HL-60/S4 treated with retinoic acid at 250 ng/mL for 4 days and 3 days (cell line): ENCODE results near the gene PDSS1.
"Not testable (repeated sequence)": the region's sequence is repeated elsewhere in the genome, so short reads cannot be mapped to it uniquely, and the experiment has no call there.

Experiments used
- in situ Hi-C: fragments of 300-500 bp; cut with MboI; formaldehyde crosslinking; loops from 2 replicates; pipeline ENCODE4 v1.7.0; 2022; ENCODE audit warnings: low sequenced_read_pairs

Gene PDSS1, protein sequence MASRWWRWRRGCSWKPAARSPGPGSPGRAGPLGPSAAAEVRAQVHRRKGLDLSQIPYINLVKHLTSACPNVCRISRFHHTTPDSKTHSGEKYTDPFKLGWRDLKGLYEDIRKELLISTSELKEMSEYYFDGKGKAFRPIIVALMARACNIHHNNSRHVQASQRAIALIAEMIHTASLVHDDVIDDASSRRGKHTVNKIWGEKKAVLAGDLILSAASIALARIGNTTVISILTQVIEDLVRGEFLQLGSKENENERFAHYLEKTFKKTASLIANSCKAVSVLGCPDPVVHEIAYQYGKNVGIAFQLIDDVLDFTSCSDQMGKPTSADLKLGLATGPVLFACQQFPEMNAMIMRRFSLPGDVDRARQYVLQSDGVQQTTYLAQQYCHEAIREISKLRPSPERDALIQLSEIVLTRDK

DNA sequence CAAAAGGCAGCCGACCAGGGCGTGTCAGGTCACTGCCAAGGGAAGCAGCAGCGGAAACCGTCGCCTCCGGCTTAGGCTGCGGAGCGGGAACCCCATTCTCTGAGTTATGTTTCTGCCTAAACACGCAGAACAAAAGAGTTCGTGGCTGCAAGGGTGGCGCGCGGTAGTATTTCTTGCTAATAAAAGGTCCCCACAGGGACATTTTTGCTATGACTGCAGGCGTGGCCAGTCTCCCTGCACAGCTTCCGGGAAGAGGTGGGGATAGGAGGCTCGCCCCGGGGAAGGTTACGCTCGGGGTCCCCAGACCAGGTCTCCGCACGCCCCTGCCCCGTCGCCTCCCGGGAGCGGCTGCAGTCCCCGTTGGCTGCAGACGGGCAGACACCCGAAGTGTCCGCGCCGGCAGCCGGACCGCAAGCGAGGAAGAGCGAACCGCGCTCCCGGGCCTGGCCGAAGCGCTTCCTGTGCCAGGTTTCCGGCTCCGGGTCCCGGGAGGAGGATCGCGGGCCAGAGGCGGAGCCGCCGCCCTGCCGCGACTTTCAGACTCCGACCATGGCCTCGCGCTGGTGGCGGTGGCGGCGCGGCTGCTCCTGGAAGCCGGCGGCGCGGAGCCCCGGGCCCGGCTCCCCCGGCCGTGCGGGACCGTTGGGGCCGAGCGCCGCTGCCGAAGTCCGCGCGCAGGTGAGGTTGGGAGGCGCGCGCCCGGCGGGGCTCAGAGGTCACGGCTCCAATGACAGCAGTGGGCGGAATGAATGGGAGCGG lies at the start of gene PDSS1:
Gene PDSS1, plus strand, starts transcription at position 539 of the 759 bp plus-strand sequence. Its CDS starts 11 bp downstream, at position 550.
- in situ Hi-C loops, result no loop called here

DNA sequence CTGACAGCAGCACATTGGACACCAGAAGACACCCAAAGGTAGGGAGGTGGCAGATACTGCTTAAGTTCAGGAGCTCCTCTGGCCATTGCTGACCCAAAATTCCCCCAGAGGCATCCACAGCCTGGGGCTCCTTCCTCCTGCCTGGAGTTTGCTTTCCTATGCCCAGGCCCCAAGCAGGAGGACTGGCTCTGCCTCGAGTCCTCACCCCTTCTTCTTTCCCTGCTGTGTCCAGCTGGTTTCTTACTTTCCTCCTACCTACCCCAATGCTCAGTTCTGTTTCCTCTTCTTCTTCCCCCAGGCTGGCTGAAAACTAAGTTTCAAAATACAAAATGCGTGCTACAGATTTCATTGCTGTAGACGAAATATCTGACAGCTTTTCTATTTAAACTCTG lies 49.3 kb upstream of the PDSS1 start:
- in situ Hi-C loops, result not testable (repeated sequence)

DNA sequence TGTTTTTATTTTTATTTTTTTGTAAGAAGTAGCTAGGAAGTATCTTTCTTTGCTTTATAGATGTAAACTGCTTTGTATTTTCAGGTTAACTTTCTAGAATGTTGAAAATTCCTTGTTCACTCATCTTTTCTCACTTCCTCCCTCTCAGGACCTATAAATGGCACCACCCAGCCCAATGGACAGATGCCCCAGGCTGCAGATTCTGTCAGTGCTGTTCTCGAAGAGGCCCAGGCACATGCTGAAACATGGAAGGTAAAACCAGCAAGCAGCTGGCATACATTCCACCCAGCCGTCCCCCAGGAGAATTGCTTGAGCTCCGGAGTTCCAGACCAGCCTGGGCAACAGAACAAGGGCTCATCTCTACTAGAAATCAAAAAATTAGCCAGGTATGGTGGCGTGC lies 47.1 kb upstream of the PDSS1 start:
- in situ Hi-C loops, result no loop called here

DNA sequence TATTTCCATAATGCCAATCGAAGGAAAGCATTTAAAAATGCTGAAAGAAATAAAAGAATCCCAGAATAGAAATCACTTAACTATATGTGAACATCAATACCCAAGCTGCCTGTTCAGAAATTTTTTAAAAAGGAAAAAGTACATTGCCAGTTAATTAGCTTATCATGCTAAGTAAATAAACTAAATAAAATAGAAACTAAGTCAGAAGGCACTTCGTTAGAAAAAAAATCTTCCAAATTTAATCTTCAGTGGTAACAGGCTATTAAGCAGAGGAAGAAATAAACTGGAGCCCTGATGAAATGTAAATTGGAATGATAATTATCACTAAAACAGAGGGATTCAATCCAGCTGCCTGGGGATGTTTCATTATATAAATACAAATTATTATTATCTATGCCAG lies 46.0 kb upstream of the PDSS1 start:
- in situ Hi-C loops, result not testable (repeated sequence)

DNA sequence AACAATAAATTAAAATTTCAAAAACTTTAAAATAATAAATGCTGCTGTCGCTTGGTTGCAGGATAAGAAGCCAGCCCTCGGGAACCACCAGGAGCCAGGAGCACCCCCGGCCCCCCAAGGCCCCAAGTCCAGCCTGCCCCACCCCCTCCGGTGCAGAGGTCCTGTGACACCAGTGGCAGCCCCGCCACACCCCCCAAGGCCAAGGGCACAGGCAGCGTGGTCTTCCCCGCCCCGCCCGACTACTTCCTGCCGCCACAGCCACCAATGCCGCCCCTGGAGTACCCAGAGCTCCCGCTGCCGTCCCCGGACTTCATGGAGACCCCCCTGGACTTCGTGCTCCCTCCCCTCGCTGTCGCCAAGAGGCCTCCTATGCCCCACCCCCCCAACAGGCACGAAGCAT lies 44.5 kb upstream of the PDSS1 start:
- in situ Hi-C loops, result no loop called here

DNA sequence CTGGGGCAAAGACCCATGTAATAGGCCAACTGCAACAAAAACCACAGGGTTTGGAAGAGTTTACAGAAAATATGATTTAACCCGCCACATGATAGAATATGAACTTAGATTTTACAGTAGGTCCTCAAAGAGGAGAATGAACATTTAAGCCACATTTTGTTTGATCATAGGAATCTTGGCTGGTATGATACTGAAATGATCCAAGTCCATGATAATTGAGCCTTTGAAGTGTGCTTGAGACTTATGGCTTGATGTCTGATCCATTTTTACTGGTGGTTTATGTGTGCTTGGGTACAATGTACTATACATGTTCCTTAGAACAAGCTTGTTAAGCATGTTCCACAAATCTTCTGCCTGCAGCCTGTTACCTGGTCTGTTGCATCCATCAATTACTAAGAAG lies 41.8 kb upstream of the PDSS1 start:
- in situ Hi-C loops, result no loop called here

DNA sequence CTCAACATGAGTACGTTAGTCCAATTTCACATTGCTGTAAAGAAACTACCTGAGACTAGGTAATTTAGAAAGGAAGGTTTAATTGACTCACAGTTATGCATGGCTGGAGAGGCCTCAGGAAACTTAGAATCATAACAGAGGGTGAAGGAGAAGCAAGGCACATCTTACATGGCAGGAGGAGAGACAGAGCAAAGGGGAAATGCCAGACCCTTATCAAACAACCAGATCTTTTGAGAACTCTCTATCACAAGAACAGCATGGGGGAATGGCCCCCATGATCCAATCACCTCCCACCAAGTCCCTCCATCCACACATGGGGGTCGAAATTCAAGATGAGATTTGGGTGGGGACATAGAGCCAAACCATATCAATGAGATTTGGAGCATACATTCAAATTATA lies 34.6 kb upstream of the PDSS1 start:
- in situ Hi-C loops, result no loop called here

DNA sequence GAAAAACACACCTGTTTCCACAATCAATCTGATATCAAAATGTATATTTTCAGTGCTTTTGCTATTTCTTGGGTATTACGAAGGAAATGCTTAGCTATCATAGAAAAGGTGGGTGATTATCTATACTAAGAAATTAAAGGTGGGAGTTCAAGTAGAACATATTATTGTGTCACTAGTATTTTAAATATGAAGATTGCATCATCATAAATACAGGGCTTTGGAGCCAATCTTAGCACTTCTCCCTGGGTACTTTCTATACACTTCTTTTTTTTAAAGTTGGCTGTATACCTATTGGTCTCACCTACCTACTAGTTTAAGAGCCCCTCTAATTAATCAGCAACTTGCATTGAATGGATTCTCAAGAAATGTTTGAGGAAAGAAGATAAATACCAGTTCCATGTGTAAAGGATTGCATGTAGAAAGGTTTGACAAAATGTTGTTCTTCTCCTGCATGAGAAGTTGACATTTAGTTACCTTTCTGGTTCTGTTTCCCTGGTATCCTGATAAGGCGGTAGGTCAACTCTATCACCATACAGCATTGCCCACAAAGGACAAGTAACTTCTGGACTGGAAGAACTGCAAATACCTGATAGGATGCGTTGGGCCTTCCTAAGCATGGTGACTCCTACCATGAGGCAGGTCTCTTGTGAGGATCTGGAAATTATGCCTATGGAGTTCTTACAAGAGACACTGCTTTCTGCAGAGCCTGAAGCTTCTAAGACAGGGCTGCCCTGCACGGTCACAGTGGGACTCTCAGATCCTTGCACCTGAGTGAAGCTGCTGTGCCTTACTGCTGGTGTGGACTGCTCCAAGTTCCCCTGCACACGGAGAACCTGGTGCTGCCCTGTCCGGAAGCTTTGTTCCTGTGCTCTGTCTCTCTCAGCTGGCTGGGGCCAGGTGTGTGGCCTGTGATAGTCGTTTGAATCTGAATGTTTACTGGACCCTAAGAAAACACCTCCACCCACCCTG lies 32.1 kb upstream of the PDSS1 start:
- in situ Hi-C loops, result no loop called here

DNA sequence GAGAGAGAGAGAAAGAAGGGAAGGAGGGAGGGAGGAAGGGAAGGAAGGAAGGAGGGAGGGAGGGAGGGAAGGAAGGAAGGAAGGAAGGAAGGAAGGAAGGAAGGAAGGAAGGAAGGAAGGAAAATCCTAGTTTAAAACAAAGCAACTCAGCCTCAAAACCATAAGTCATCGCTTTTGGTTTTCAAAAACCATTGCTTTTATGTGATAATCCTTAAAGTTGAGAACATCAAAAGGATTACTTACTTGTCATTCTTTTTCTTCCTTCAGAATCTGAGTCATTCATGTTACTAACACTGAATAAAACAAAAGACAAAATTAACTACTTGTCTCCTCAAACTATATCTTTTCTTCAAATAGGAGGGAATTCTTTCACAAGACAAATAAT lies 21.6 kb upstream of the PDSS1 start:
- in situ Hi-C loops, result no loop called here

DNA sequence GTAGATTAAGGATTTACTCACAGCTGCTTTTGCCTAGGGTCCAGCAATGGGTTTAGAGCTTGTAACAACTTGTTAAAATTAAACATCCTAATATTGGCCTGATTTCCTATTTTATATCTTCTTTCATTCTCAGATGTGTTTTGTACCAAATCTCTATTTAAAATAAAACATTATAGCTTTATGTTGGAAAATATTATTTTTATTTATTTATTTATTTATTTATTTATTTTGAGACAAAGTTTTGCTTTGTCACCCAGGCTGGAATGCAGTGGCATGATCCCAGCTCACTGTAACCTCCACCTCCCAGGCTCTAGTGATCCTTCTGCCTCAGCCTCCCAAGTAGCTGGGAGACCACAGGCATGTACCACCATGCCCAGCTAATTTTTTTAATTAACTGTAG lies 17.9 kb upstream of the PDSS1 start:
- in situ Hi-C loops, result no loop called here

DNA sequence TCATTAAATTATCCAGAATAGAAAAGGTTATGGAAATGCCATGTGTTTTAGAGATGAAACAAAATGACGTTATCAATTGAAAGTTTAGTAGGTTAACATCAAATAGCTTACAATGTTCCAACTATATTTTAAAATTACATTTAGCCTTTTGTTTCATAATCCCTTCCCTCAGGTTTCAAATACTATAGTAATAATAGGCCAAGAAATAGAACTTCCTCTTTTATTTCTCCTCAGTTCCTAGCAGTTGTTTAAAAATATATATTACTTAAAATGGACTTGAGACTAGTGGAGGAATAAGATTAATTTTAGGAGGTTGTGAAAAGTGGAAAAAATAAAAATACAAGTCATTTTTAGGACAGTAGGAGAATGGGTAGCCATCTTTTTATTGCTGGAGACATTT lies 16.4 kb upstream of the PDSS1 start:
- in situ Hi-C loops, result no loop called here

DNA sequence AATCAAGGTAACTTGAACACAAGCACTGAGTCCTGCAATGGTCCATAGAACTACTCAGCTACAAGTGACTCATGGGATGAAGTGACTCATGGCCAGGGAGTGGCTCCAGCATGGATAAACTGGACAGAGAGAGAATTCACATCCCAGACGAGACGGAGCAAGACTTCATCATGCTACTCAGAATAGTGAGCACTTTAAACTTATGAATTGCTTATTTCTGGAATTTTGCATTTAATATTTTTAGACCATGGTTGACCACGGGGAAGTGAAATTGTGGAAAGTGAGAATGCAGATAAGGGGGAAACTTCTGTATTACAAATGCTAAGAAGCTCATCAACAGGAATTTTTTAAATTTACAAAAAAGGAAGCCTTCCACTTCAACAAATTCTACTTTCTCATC lies 15.5 kb upstream of the PDSS1 start:
- in situ Hi-C loops, result not testable (repeated sequence)

DNA sequence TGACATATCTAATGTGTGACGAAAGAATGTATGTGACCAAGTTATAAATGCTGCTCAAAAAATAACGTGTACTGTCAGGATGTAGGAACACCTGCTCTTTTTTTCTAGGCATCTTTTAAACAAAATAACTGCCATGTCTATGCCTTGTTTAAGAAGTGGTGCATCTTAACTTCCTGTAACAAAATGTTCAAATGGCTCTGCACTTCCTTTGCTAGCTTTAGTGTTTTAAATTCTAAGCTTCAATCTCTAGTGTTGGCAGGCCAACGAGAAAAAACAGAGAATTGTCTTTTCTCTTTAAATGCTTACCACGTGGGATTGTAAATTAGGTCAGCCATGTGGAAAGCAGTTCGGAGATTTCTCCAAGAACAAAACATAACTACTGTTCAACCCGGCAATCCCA lies 14.6 kb upstream of the PDSS1 start:
- in situ Hi-C loops, result no loop called here

DNA sequence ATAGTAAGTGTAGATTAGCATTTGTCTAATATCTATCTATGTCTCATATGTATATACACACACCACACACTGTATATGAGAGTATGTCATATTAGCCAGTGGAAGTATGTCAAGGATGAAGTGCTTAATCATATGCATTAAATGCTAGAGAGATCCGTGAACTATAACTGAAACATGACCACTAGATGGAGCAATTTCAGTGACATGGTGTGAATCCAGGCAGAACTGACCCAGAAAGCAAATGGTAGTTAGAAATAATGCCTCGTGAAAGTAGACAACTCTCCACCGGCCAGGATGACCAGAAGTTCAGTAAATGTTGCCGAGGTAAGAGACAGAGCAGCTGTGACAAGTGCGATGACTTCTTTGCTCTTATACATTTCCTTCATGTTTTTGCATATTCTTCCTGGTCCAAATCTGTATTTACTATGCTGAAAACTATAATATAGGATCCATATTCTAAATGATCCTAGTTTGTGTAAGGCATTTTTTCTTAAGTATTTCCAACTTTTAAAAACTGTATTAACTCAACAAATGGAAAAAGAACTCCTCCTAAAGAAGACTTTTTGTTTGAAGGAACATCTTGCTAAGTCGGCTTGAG lies 12.7 kb upstream of the PDSS1 start:
- in situ Hi-C loops, result not testable (repeated sequence)

DNA sequence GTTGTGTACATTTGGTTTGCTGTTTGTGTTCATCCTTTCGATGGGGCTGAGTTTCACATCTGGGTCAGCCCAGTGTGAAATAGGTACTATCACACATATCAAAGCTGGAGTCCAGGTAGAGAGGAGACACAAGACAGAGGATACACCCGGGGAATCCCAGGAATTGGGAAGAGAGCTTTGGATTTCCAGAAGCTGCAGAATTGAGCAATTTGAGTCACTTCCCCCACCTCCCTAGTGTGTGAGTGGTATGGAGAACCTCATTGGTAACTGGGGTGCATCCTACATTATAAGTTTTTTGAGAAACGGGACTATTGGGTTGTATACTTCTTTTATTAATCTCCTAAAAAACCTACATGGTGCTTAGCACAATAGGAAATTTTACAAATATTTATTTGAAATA lies 12.1 kb upstream of the PDSS1 start:
- in situ Hi-C loops, result no loop called here

DNA sequence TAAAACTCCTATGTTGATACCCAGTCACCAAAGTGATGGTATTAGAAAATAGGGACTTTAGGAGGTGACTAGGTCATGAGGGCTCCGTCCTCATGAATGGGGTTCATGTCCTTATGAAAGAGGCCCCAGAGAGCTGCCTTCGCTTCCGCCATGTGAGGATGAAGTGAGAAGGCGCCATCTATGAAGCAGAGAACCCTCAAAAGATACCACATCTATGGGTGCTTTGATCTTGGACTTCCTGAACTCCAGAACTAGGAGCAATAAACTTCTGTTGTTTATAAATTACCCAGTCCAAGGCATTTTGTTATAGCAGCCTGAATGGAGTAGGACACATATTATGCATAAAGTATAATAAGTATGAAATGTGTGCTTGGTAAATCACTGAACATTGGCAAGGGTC lies 8.1 kb upstream of the PDSS1 start:
- in situ Hi-C loops, result no loop called here

DNA sequence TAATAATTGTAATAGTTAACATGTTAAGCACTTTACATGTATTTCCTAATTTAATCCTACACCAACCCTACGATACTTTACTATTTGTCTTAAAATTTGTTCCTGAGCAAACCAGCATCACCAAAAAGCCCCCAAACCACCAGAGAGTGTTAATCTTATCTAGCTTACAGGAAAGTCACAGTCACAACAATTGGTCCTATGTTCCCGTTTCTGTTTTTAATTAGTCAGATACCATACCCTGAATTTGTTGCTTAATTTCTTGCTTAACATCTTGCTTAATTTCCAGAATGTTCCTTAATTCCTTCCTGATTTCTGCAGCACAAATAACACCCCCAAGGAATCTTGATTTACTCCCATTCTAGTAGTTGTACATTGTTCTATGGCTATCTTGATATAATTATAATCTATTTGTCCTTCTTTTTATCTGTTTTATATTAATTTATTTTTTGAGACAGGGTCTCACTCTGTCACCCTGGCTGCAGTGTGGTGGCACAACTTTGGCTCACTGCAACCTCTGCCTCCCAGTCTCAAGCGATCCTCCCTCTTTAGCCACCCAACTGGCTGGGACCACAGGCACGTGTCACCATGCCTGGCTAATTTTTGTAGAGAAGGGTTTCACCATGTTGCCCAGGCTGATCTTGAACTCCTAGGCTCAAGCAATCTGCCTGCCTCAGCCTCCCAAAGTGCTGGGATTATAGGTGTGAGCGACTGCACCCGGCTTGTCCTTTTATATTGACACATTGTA lies 6.6 kb upstream of the PDSS1 start:
- in situ Hi-C loops, result no loop called here

DNA sequence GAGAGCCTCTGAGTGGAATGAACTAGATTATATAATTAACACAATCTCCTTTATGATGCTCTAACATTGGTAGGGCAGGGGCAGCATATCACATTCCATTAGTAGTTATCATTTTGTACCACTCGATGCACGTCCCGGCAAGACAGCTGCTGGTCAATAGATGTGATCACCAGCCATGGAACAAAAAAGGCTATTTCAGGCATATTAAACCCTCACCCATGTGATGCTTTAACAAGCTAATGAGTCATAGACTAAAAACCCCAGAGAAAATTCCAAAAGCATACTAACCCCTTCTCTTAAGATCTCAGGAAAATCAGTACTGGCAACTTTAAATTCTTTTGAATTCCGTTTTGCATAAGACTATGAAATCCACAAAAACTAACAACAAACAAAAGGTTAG lies 3.0 kb upstream of the PDSS1 start:
- in situ Hi-C loops, result not testable (repeated sequence)

DNA sequence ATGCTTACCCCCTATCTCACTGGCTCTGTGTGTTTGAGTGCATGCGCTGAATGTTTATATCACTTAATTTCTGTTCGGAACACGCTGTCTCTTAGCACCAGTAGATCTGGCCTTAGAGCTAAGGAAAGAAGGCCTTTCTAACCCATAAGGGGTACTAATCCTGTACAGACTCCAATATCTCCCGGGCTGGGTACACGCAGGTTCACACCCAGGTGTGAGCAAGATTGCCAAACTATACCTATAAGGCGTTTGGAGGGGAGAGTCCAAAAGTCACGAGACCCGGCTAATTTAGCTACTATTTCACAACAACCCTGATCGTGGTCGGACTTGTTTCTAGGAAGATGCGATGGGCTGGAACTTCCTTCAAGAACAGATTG lies 727 bp upstream of the PDSS1 start:
- in situ Hi-C loops, result no loop called here

DNA sequence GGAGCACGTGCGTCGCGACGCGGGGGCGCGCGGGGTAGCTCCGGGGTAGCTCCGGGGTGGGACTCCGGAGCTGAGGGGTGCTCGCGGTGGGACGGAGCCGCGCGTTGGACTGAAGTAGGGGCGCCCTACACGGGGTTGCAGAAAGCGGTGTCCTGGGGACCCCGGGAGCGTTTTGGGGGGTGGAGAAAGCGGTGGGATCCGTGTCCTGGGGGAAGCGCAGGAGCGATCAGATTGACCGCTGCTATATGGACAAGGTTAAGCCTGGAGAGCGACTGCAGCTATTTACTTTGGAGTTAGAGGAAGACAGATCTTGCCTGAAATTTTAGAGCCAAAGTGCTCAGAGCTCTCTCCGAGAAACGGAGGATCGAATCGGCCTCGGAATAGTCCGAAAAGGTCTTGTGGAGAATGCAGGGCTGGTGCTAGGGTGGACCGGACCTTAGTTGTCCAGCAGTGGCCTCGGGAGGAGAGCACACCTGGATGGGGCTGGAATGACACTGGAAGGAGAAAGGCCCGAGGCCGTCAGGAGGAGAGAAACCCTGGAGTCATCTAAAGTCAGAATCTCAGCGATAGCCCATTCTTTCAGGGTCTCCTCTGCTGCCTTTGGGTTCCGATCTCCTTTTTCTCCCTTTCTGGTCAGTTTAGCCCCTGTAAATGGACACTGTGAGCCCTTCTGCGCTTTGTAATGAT lies 564 bp downstream of the PDSS1 start:
- in situ Hi-C loops, result no loop called here
